Mesendoderm (in vitro differentiated cells): ENCODE data around the gene DNAI2.

Source experiments
- DNase-seq: peaks from one replicate; pipeline ENCODE4 v3.0.0; 2013
- H2AK5ac ChIP-seq: 2 replicates; pipeline ENCODE4 v1.6.1; 2013; ENCODE audit warnings: low read length, inconsistent platforms
- H2BK120ac ChIP-seq: 2 replicates; pipeline ENCODE4 v1.6.1; 2013; ENCODE audit warnings: low read depth, mild to moderate bottlenecking, low read length, moderate library complexity, mixed read lengths
- H2BK15ac ChIP-seq: replicated peaks from 2 replicates; pipeline ENCODE4 v1.6.1; 2013; ENCODE audit warnings: low read depth, mild to moderate bottlenecking, moderate library complexity
- H2BK5ac ChIP-seq: 2 replicates; pipeline ENCODE4 v1.6.1; 2013; ENCODE audit warnings: low read length, inconsistent platforms
- H3K18ac ChIP-seq: 2 replicates; pipeline ENCODE4 v1.6.1; 2013; ENCODE audit warnings: mild to moderate bottlenecking, low read length, mixed read lengths
- H3K23ac ChIP-seq: one replicate; pipeline ENCODE4 v1.6.1; 2013; ENCODE audit warnings: low read length
- H3K27ac ChIP-seq: 2 replicates; pipeline ENCODE4 v1.5.1; 2013; ENCODE audit warnings: low read depth, mild to moderate bottlenecking, inconsistent platforms, low read length, moderate library complexity
- H3K27me3 ChIP-seq: 2 replicates; pipeline ENCODE4 v1.6.1; 2013; ENCODE audit warnings: low read length, control low read depth, mild to moderate bottlenecking, inconsistent platforms; ENCODE audit not compliant: insufficient read depth, poor library complexity
- H3K36me3 ChIP-seq: 2 replicates; pipeline ENCODE4 v1.6.1; 2013; ENCODE audit warnings: low read length, inconsistent platforms; ENCODE audit not compliant: control insufficient read depth, insufficient read depth
- H3K4ac ChIP-seq: one replicate; pipeline ENCODE4 v1.6.1; 2013; ENCODE audit warnings: low read depth, mild to moderate bottlenecking, low read length, moderate library complexity
- H3K4me1 ChIP-seq: 2 replicates; pipeline ENCODE4 v1.6.1; 2013; ENCODE audit warnings: low read depth, low read length, inconsistent platforms; ENCODE audit not compliant: control insufficient read depth
- H3K4me2 ChIP-seq: 2 replicates; pipeline ENCODE4 v1.6.1; 2013; ENCODE audit warnings: low read length
- H3K4me3 ChIP-seq: 2 replicates; pipeline ENCODE4 v1.5.1; 2013; ENCODE audit warnings: mild to moderate bottlenecking, low read length
- H3K56ac ChIP-seq: one replicate; pipeline ENCODE4 v1.6.1; 2013; ENCODE audit warnings: low read length
- H3K79me1 ChIP-seq: 2 replicates; pipeline ENCODE4 v1.6.1; 2013; ENCODE audit warnings: low read length, inconsistent platforms
- H3K79me2 ChIP-seq: 2 replicates; pipeline ENCODE4 v1.6.1; 2013; ENCODE audit warnings: mild to moderate bottlenecking, low read length; ENCODE audit not compliant: control insufficient read depth, insufficient read depth
- H3K9ac ChIP-seq: 2 replicates; pipeline ENCODE4 v1.6.1; 2013; ENCODE audit warnings: low read length, inconsistent platforms
- H4K5ac ChIP-seq: one replicate; pipeline ENCODE4 v1.6.1; 2013; ENCODE audit warnings: low read length
- H4K8ac ChIP-seq: one replicate; pipeline ENCODE4 v1.6.1; 2013; ENCODE audit warnings: low read depth, mild to moderate bottlenecking, control low read depth, low read length, moderate library complexity
- WGBS: extraction: QIAGEN DNeasy Blood & Tissue Kit; methylation state at CpG from one replicate; pipeline ENCODE4 v1.1.7; 2013; ENCODE audit warnings: low lambda C conversion rate, missing lambda C conversion rate; ENCODE audit not compliant: insufficient coverage; ENCODE audit errors: extremely low coverage; 5-methylcytosine and 5-hydroxymethylcytosine counted together

DNAI2 gene

DNA sequence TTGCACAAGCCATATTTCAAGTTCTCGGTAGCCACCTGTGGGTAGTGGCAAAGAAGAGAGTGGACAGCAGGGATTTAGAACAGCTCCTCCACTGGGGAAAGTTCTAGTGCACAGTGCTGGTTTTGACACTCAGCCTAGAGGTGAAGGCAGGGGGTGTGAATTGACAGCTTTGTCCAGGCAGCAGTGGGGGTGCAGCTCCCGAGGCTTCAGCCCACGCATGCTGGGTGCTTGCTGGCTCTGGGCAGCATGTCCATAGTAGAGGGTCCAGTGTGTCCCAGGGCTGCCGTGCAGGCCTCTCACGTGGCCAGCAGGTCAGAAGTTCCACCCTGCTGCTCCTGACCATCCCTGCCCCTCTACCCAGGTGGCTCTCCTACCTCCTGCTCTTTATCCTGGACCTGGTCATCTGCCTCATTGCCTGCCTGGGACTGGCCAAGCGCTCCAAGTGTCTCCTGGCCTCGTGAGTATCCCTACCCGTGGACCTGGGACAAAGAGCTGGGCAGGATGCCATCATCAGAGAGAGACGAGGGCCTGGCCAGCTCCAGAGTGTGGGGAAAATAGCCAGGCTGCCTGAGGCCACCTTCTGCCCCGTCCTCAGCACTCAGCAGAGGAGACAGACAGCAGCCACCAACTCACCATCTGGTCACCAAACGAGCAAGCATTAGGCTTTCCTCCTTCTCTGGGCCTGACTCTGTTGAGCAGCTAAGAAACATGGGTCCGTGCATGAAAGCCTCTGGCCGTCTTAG is 30.9 kb upstream of the DNAI2 start:
- no peak overlapping the region for H2AK5ac ChIP-seq
- DNase-seq, result no peak
- no peaks in the 10 kb centered on the region for H3K27me3 ChIP-seq
- H2BK15ac ChIP-seq, result no peak overlapping the region
- peaks cover 3% of the 10 kb centered on the region for H3K4me1 ChIP-seq
- H3K9ac ChIP-seq, result no peak overlapping the region
- no peak overlapping the region for H2BK120ac ChIP-seq
- no peak overlapping the region for H4K8ac ChIP-seq
- no peak overlapping the region for H3K4ac ChIP-seq
- H3K23ac ChIP-seq, result no peak overlapping the region
- H4K5ac ChIP-seq, result no peak overlapping the region
- H3K18ac ChIP-seq, result no peak overlapping the region
- H3K4me3 ChIP-seq, result no peak overlapping the region
- H2BK5ac ChIP-seq, result no peak overlapping the region
- H3K56ac ChIP-seq, result no peak overlapping the region
- no CpG with 5 or more reads among the region's 13 CpGs for WGBS
- no peaks in the 10 kb centered on the region for H3K79me1 ChIP-seq
- no peak overlapping the region for H3K4me2 ChIP-seq
- no peaks in the 10 kb centered on the region for H3K36me3 ChIP-seq
- H3K27ac ChIP-seq, result no peak overlapping the region
- H3K79me2 ChIP-seq, result no peaks in the 10 kb centered on the region

DNA sequence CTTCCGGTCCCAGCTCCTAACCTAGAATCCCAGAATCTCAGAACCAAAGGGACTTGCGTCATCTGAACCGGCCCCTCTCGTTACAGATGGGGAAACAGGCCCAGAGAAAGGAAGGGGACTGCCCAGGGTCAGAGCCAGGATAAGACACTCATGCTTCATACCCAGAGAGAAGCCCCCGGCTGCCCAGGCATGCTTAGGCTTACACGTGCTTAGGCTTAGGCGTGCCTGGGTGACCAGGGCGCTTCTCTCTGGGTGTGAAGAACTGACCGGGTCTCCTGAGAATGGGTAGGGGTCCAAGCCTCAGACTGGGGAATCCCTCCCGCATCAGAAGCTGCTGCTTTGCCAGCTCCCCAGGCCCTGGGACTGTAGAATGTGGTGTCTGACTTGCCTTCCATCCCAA is 29.9 kb upstream of the DNAI2 start:
- no peak overlapping the region for H2AK5ac ChIP-seq
- no peak overlapping the region for H2BK120ac ChIP-seq
- no peak overlapping the region for H3K23ac ChIP-seq
- no peak overlapping the region for H2BK5ac ChIP-seq
- no peak overlapping the region for H4K5ac ChIP-seq
- H3K18ac ChIP-seq, result no peak overlapping the region
- H2BK15ac ChIP-seq, result no peak overlapping the region
- WGBS, result no CpG with 5 or more reads among the region's 10 CpGs
- no peak overlapping the region for H3K27ac ChIP-seq
- H3K56ac ChIP-seq, result no peak overlapping the region
- H3K4ac ChIP-seq, result no peak overlapping the region
- H3K4me1 ChIP-seq, result peaks cover 3% of the 10 kb centered on the region
- DNase-seq, result no peak
- no peak overlapping the region for H3K4me2 ChIP-seq
- no peaks in the 10 kb centered on the region for H3K79me1 ChIP-seq
- H3K27me3 ChIP-seq, result no peaks in the 10 kb centered on the region
- H3K4me3 ChIP-seq, result no peak overlapping the region
- H3K36me3 ChIP-seq, result no peaks in the 10 kb centered on the region
- H4K8ac ChIP-seq, result no peak overlapping the region
- H3K9ac ChIP-seq, result no peak overlapping the region
- no peaks in the 10 kb centered on the region for H3K79me2 ChIP-seq

DNA sequence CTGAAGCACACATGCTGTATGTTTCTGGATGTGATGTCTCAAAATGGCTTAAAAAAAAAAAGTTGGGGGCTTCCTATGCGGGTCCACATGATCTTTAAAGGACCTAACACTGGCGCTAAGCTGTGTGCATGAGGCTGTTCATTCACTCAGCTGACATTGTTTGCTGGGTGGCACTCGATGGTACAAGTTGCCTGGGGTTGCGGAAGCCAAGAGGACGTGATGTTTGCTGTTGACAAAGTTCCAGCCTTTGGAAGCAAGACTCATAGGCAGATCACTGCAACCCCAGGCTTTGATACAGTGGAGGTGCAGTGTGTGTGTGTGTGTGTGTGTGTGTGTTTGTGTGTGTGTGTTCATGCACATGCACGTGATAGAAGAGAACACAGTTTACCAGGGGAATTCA is 29.5 kb upstream of the DNAI2 start:
- H3K27ac ChIP-seq, result no peak overlapping the region
- no peak overlapping the region for H4K5ac ChIP-seq
- peaks cover 3% of the 10 kb centered on the region for H3K4me1 ChIP-seq
- H4K8ac ChIP-seq, result no peak overlapping the region
- no peak overlapping the region for H2BK15ac ChIP-seq
- no peaks in the 10 kb centered on the region for H3K79me2 ChIP-seq
- H3K9ac ChIP-seq, result no peak overlapping the region
- no peak overlapping the region for H3K4me2 ChIP-seq
- H3K36me3 ChIP-seq, result no peaks in the 10 kb centered on the region
- no peak overlapping the region for H3K56ac ChIP-seq
- H2BK5ac ChIP-seq, result no peak overlapping the region
- no peaks in the 10 kb centered on the region for H3K27me3 ChIP-seq
- no peak overlapping the region for H2BK120ac ChIP-seq
- no peaks in the 10 kb centered on the region for H3K79me1 ChIP-seq
- no peak overlapping the region for H3K18ac ChIP-seq
- H3K4me3 ChIP-seq, result no peak overlapping the region
- DNase-seq, result no peak
- WGBS, result no CpG with 5 or more reads among the region's 6 CpGs
- H2AK5ac ChIP-seq, result no peak overlapping the region
- no peak overlapping the region for H3K4ac ChIP-seq
- peak overlapping the region; percentile 66 for H3K23ac ChIP-seq

DNA sequence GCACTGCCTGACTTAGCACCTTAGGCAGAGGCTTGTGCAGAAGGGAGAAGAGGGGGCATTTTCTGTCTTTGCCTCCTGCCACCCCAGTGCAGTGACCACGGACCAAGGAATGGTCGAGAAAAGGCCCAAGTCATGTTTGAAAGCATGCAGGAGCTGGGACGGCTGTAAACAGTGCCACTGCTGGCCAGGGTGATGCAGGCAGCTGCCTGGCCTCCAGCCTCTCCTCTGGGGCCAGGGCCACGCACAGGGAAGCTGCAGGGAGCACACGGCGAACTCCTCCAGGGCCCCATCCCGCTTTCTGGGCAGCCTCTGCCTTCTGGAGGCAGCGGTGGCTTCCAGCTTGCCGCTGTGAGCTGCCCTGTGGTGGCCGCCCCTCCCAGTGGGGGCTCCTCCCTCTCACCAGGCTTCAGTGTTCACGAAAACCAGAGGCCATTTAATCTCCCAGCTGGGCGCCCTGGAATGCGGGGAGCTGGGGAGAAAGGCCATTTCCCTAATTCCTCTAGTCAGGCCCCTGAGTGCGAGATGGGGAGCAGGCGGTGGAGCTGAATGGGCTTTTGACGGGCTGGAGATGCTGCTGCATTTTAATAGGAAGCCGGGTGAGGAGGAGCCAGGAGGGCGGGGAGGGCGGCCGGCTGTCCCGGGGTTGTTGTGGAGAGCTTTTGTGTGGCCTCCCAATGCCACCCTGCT is 28.7 kb upstream of the DNAI2 start:
- Histone ChIP-seq H4K5ac (no peak overlapping the region), H3K27ac (no peak overlapping the region), H2BK15ac (no peak overlapping the region), H4K8ac (no peak overlapping the region), H3K9ac (peak overlapping the region; percentile 2), H3K79me2 (no peaks in the 10 kb centered on the region), H3K23ac (no peak overlapping the region), H2BK120ac (no peak overlapping the region), H3K27me3 (no peaks in the 10 kb centered on the region), H2AK5ac (no peak overlapping the region), H3K18ac (no peak overlapping the region), H3K79me1 (no peaks in the 10 kb centered on the region), H3K36me3 (no peaks in the 10 kb centered on the region), H3K4ac (no peak overlapping the region), H3K4me1 (peaks cover 3% of the 10 kb centered on the region), H3K4me3 (no peak overlapping the region), H3K56ac (peak overlapping the region; percentile 74), H3K4me2 (peak overlapping the region; percentile 20), H2BK5ac (no peak overlapping the region)
- DNase-seq, result peak; percentile 61
- WGBS, result no CpG with 5 or more reads among the region's 21 CpGs

DNA sequence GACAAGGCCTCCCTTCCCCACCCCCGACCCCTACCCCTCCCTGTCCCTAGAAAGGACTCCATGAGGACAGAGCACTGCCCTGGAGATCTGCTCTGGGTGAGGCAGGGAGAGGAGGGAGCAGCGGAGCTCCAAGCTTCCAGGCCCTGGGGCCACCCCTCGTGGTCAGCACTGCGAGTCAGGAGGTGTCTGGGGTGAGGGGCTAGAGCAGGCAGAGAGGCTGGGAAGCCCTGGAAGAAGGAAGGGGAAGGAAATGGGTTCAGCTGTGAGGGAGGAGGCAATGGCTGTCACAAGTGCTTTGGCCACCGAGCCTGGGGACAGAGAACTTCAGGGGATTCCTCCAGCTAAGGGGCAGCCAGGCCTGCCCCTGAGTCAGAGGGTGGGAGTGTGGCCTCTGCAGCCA is 28.2 kb upstream of the DNAI2 start:
- no peak overlapping the region for H3K27ac ChIP-seq

More for the DNA sequence above, 28.2 kb upstream of the DNAI2 start:
- Histone ChIP-seq H2BK120ac (no peak overlapping the region), H3K36me3 (no peaks in the 10 kb centered on the region), H3K79me2 (no peaks in the 10 kb centered on the region), H3K79me1 (no peaks in the 10 kb centered on the region), H3K4me1 (peaks cover 3% of the 10 kb centered on the region), H3K23ac (no peak overlapping the region), H3K4ac (no peak overlapping the region), H3K56ac (peak overlapping the region; percentile 42), H2AK5ac (no peak overlapping the region), H3K9ac (peak overlapping the region; percentile 13), H4K5ac (no peak overlapping the region), H2BK5ac (no peak overlapping the region), H3K27me3 (no peaks in the 10 kb centered on the region), H3K18ac (no peak overlapping the region), H2BK15ac (no peak overlapping the region), H3K4me2 (no peak overlapping the region), H4K8ac (no peak overlapping the region), H3K4me3 (no peak overlapping the region)
- no CpG with 5 or more reads among the region's 5 CpGs for WGBS
- peak; percentile 23 for DNase-seq
